H1 (cell line): ENCODE data around the gene CHD6. TPM values are rescaled to one million over a fixed set of nuclear protein-coding genes. Genes with fewer than 3 reads are reported as not detected.

Source experiments
- CTCF ChIA-PET: fragments of 300-600 bp; sonication (Branson Sonifier 250); formaldehyde crosslinking; loops from one replicate; lab custom pipeline; 2021; ENCODE audit not compliant: partially characterized antibody; lab: Charles Lee
- POLR2A ChIA-PET: fragments of 300-600 bp; sonication (Branson Sonifier 250); formaldehyde crosslinking; loops from one replicate; lab custom pipeline; 2021; ENCODE audit warnings: inconsistent platforms; ENCODE audit not compliant: partially characterized antibody; lab: Charles Lee
- DNase-seq, 2 experiments: peaks; one replicate each; pipeline versions ENCODE4 v3.0.0 to v3.0.0-alpha.2; 2010 to 2022; ENCODE audit warnings: low spot score in 2 of 2, low read depth in 1 of 2, mixed read lengths in 1 of 2
- FAIRE-seq: peaks from 2 replicates; lab custom pipeline; 2011; peaks lifted over from hg19 to GRCh38; lab: Jason Lieb, UNC
- H2AFZ ChIP-seq: 2 replicates; pipeline ENCODE4 v1.8.1; 2012; ENCODE audit warnings: low read length, inconsistent platforms
- H2AK5ac ChIP-seq: 2 replicates; pipeline ENCODE4 v1.6.1; 2013; ENCODE audit warnings: low read depth, low read length
- H2BK120ac ChIP-seq: replicated peaks from 2 replicates; pipeline ENCODE3; 2013; ENCODE audit warnings: low read depth, low read length, inconsistent platforms
- H2BK12ac ChIP-seq: 2 replicates; pipeline ENCODE4 v1.6.1; 2013; ENCODE audit warnings: low read depth, low read length
- H2BK15ac ChIP-seq: 2 replicates; pipeline ENCODE4 v1.6.1; 2013; ENCODE audit warnings: low read length
- H2BK20ac ChIP-seq: 2 replicates; pipeline ENCODE4 v1.6.1; 2013; ENCODE audit warnings: low read length
- H2BK5ac ChIP-seq: 2 replicates; pipeline ENCODE4 v1.6.1; 2013; ENCODE audit warnings: low read depth, low read length
- H3K14ac ChIP-seq: 2 replicates; pipeline ENCODE4 v1.6.1; 2013; ENCODE audit warnings: inconsistent platforms; ENCODE audit not compliant: insufficient read length
- H3K18ac ChIP-seq: 2 replicates; pipeline ENCODE4 v1.6.1; 2013; ENCODE audit warnings: low read length; ENCODE audit errors: extremely low read depth
- H3K23ac ChIP-seq: 2 replicates; pipeline ENCODE4 v1.6.1; 2013; ENCODE audit warnings: inconsistent platforms; ENCODE audit not compliant: insufficient read length
- H3K23me2 ChIP-seq: 2 replicates; pipeline ENCODE4 v1.6.1; 2013; ENCODE audit warnings: low read depth, low read length
- H3K27ac ChIP-seq: 2 replicates; pipeline ENCODE4 v1.6.1; 2011; ENCODE audit warnings: low read depth, low read length, inconsistent platforms
- H3K27me3 ChIP-seq, 4 experiments: replicated peaks in 1 of 4; 1 replicate in 1 of 4; 2 replicates in 3 of 4; pipeline versions ENCODE4 v1.6.1 to v1.8.1; 2011 to 2013; ENCODE audit warnings: low read length in 3 of 4, mild to moderate bottlenecking in 3 of 4, inconsistent platforms in 2 of 4, mixed read lengths in 2 of 4, moderate library complexity in 1 of 4; ENCODE audit not compliant: control insufficient read depth in 3 of 4, insufficient read depth in 3 of 4; ENCODE audit errors: extremely low read depth in 1 of 4
- H3K36me3 ChIP-seq, 4 experiments: 2 replicates each; pipeline versions ENCODE4 v1.6.1 to v1.8.1; 2011 to 2013; ENCODE audit warnings: mild to moderate bottlenecking in 4 of 4, low read length in 3 of 4, moderate library complexity in 2 of 4, control low read depth in 1 of 4, inconsistent platforms in 1 of 4; ENCODE audit not compliant: insufficient read depth in 4 of 4, control insufficient read depth in 2 of 4
- H3K4ac ChIP-seq: replicated peaks from 2 replicates; pipeline ENCODE3; 2013; ENCODE audit warnings: low read length, low read depth, mixed read lengths, inconsistent platforms; ENCODE audit not compliant: insufficient read length
- H3K4me1 ChIP-seq, 4 experiments: replicated peaks in 1 of 4; 1 replicate in 1 of 4; 2 replicates in 3 of 4; pipeline versions ENCODE4 v1.6.1 to v1.8.1; 2011 to 2013; ENCODE audit warnings: low read length in 3 of 4, inconsistent platforms in 2 of 4, mixed read lengths in 1 of 4; ENCODE audit not compliant: insufficient read depth in 4 of 4, control insufficient read depth in 3 of 4
- H3K4me2 ChIP-seq, 2 experiments: 2 replicates each; pipeline versions ENCODE4 v1.6.1 to v1.8.1; 2011 to 2013; ENCODE audit warnings: low read depth in 2 of 2, low read length in 2 of 2, control low read depth in 1 of 2, inconsistent platforms in 1 of 2, mild to moderate bottlenecking in 1 of 2; ENCODE audit not compliant: insufficient read depth in 1 of 2
- H3K4me3 ChIP-seq, 4 experiments: fragments of 200-600, 300-600 bp in 1 of 4; sonication (generic), shearing (Covaris generic), sonication (Bioruptor Twin) in 1 of 4; 2 replicates each; pipeline versions ENCODE4 v1.5.1 to v1.8.1; 2011 to 2016; ENCODE audit warnings: low read length in 4 of 4, low read depth in 3 of 4, control low read depth in 2 of 4, inconsistent platforms in 2 of 4, mild to moderate bottlenecking in 2 of 4, mixed read lengths in 1 of 4, moderate library complexity in 1 of 4; ENCODE audit not compliant: insufficient read depth in 2 of 4; ENCODE audit errors: extremely low read depth in 1 of 4
- H3K56ac ChIP-seq: replicated peaks from 2 replicates; pipeline ENCODE3; 2013; ENCODE audit warnings: low read depth, mild to moderate bottlenecking, mixed read lengths, low read length, inconsistent platforms; ENCODE audit not compliant: insufficient read length
- H3K79me1 ChIP-seq: 2 replicates; pipeline ENCODE4 v1.6.1; 2013; ENCODE audit warnings: low read depth, low read length, control low read depth
- H3K79me2 ChIP-seq, 2 experiments: 2 replicates each; pipeline versions ENCODE4 v1.6.1 to v1.8.1; 2012 to 2013; ENCODE audit warnings: low read length in 2 of 2, mild to moderate bottlenecking in 2 of 2, inconsistent platforms in 1 of 2; ENCODE audit not compliant: insufficient read depth in 2 of 2, control insufficient read depth in 1 of 2
- H3K9ac ChIP-seq, 4 experiments: replicated peaks in 1 of 4; 1 replicate in 1 of 4; 2 replicates in 3 of 4; pipeline versions ENCODE4 v1.6.1 to v1.8.1; 2011 to 2013; ENCODE audit warnings: low read depth in 3 of 4, low read length in 3 of 4, control low read depth in 2 of 4, mild to moderate bottlenecking in 2 of 4, moderate library complexity in 2 of 4, inconsistent platforms in 1 of 4; ENCODE audit errors: extremely low read depth in 1 of 4
- H3K9me3 ChIP-seq, 2 experiments: 2 replicates each; pipeline versions ENCODE4 v1.6.1 to v1.8.1; 2012 to 2013; ENCODE audit warnings: mild to moderate bottlenecking in 2 of 2, moderate library complexity in 2 of 2, control low read depth in 1 of 2, inconsistent platforms in 1 of 2, low read depth in 1 of 2, low read length in 1 of 2, mixed read lengths in 1 of 2; ENCODE audit not compliant: insufficient read depth in 2 of 2
- H4K20me1 ChIP-seq, 2 experiments: replicated peaks in 1 of 2; 2 replicates each; pipeline versions ENCODE3 to v1.8.1; 2011 to 2013; ENCODE audit warnings: inconsistent platforms in 2 of 2, low read length in 2 of 2, mild to moderate bottlenecking in 1 of 2; ENCODE audit not compliant: insufficient read depth in 2 of 2, control insufficient read depth in 1 of 2
- H4K5ac ChIP-seq: 2 replicates; pipeline ENCODE4 v1.6.1; 2013; ENCODE audit warnings: low read length, low read depth, mixed read lengths, inconsistent platforms; ENCODE audit not compliant: insufficient read length
- H4K8ac ChIP-seq: 2 replicates; pipeline ENCODE4 v1.8.0; 2013; ENCODE audit warnings: mild to moderate bottlenecking, moderate library complexity, low read length, inconsistent platforms; ENCODE audit not compliant: insufficient read depth; ENCODE audit errors: extremely low read depth
- H4K91ac ChIP-seq: replicated peaks from 2 replicates; pipeline ENCODE3; 2013; ENCODE audit warnings: low read length, mixed read lengths, inconsistent platforms; ENCODE audit not compliant: insufficient read length
- JUN ChIP-seq: IDR thresholded peaks from 2 replicates; pipeline ENCODE4 v1.6.1; 2011; ENCODE audit warnings: low read depth, mild to moderate bottlenecking, improper control_type of control experiment, low read length
- KDM1A ChIP-seq: fragments of 200-600, 300-600 bp; sonication (generic); IDR thresholded peaks from 2 replicates; pipeline ENCODE4 v1.7.1; 2016; ENCODE audit warnings: mild to moderate bottlenecking, low read length, borderline replicate concordance
- WGBS, 2 experiments: shearing (Covaris generic) in 1 of 2; methylation state at CpG; one replicate each; pipeline versions ENCODE4 v1.1.6 to v1.1.7; 2013 to 2015; ENCODE audit warnings: low lambda C conversion rate in 2 of 2, mixed read lengths in 2 of 2, inconsistent platforms in 1 of 2, low coverage in 1 of 2, missing lambda C conversion rate in 1 of 2; ENCODE audit not compliant: insufficient replicate concordance in 2 of 2, insufficient coverage in 1 of 2, insufficient read length in 1 of 2; ENCODE audit errors: extremely low coverage in 1 of 2, missing lambda C conversion rate in 1 of 2; 5-methylcytosine and 5-hydroxymethylcytosine counted together
- polyA plus RNA-seq, 7 experiments: library from polyadenylated mRNA; depleted of rRNA in 3 of 7; stranded (reverse) in 5 of 7; unstranded in 2 of 7; fragments of >200 nt in 5 of 7; fragments of 200-250 nt in 2 of 7; gene quantifications; 1 replicate in 5 of 7; 2 replicates in 1 of 7; 4 replicates in 1 of 7; pipeline versions ENCODE4 v1.2.1 to v1.2.3, GENCODE V29; 2011 to 2013; ENCODE audit warnings: missing spikeins in 2 of 7, mixed read lengths in 2 of 7
- total RNA-seq: library from RNA; stranded (reverse); fragmentation: NEBNext Ultra II Directional; extraction: Animal tissue kit (Norgen Biotek cat#: 25700); gene quantifications from 2 replicates; pipeline ENCODE4 v1.2.1, GENCODE V29; 2021

Gene CHD6
- total and polyA plus RNA-seq, 2 of the 8 experiments (the other 6 are each of a cell fraction or from before 2014, with no cell fraction given), result 11.1 to 62.9 TPM

DNA sequence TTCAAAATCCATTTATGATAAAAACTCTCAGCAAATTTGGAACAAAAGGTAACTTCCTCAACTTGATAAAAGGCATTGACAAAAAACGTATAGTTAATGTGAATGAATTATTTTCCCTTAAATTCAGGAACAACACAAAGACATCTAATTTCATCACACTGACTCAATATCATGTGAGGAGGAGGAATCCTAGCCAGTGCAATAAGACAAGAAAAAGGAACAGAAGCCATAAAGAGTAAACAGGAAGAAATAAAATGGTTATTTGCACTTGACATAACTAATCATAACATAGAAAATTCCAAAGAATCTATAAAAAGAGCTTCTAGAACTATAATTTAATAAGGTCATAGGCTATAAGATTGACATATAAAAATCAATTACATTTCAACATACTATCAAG, 31.4 kb downstream of the CHD6 start:
- Histone ChIP-seq H4K20me1 (peaks cover 0 to 3% of the 10 kb centered on the region in 2 experiments), H2BK20ac (no peak overlapping the region), H3K4ac (no peak overlapping the region), H2AFZ (no peak overlapping the region), H3K79me1 (peaks cover 3% of the 10 kb centered on the region), H3K27ac (no peak overlapping the region), H3K27me3 (peaks cover 0 to 1% (median 0%) of the 10 kb centered on the region in 4 experiments; a peak in 1 of 7 replicates), H3K14ac (no peak overlapping the region), H3K4me2 (no peak overlapping the region), H3K23me2 (no peaks in the 10 kb centered on the region), H2AK5ac (no peak overlapping the region), H3K9me3 (peaks cover 0 to 10% of the 10 kb centered on the region in 2 experiments), H4K8ac (no peak overlapping the region), H3K4me3 (no peak overlapping the region), H3K56ac (no peak overlapping the region), H2BK120ac (no peak overlapping the region), H3K4me1 (no peaks in the 10 kb centered on the region), H2BK12ac (no peak overlapping the region), H2BK15ac (no peak overlapping the region), H3K36me3 (peaks cover 0 to 5% (median 0%) of the 10 kb centered on the region in 4 experiments; a peak in 2 of 8 replicates), H3K9ac (no peak overlapping the region), H3K23ac (no peak overlapping the region), H4K91ac (no peak overlapping the region), H3K18ac (no peak overlapping the region), H2BK5ac (no peak overlapping the region), H4K5ac (no peak overlapping the region), H3K79me2 (peaks cover 22 to 84% of the 10 kb centered on the region in 2 experiments)
- FAIRE-seq (no peak), DNase-seq (no peak)
- ChIA-PET POLR2A (no interaction called here), CTCF (interaction anchor here (1.1 kb wide), 1 partner anchor 12 kb away, joined by 3 read pairs; no protein-coding TSS in a partner anchor)
- TF ChIP-seq JUN, result no peak
- TF ChIP-seq KDM1A, result peak; percentile 64; the same call in 1 of the 2 replicates
- WGBS, 2 experiments, result 88% methylated on average over 1 of the region's 1 CpG; no CpG with 5 or more reads in 1 of the 2 experiments
